NT2/D1 (cell line): Measurements from ENCODE around the gene ARL11.

ENCODE experiments used
- DNase-seq: peaks from one replicate; pipeline ENCODE4 v3.0.0-alpha.2; 2011; ENCODE audit warnings: low read depth, low spot score
- H3K27me3 ChIP-seq: 2 replicates; pipeline ENCODE4 v1.6.0; 2011; ENCODE audit warnings: mild to moderate bottlenecking; ENCODE audit not compliant: insufficient read length, insufficient read depth
- H3K36me3 ChIP-seq: 2 replicates; pipeline ENCODE4 v1.6.1; 2011; ENCODE audit warnings: mild to moderate bottlenecking, low read length, mixed read lengths; ENCODE audit not compliant: insufficient read depth, insufficient read length
- H3K4me1 ChIP-seq: 2 replicates; pipeline ENCODE4 v1.5.1; 2011; ENCODE audit not compliant: insufficient read depth, insufficient read length
- H3K4me3 ChIP-seq: 2 replicates; pipeline ENCODE4 v1.5.1; 2011; ENCODE audit warnings: low read depth; ENCODE audit not compliant: insufficient read length
- H3K9ac ChIP-seq: 2 replicates; pipeline ENCODE4 v1.6.0; 2011; ENCODE audit warnings: low read depth; ENCODE audit not compliant: insufficient read length
- H3K9me3 ChIP-seq: 2 replicates; pipeline ENCODE4 v1.5.1; 2011; ENCODE audit warnings: mild to moderate bottlenecking, low read length; ENCODE audit not compliant: insufficient read depth
- SUZ12 ChIP-seq: IDR thresholded peaks from 2 replicates; pipeline ENCODE4 v1.6.1; 2011; ENCODE audit not compliant: insufficient read length, insufficient read depth; ENCODE audit errors: extremely low read depth
- YY1 ChIP-seq: IDR thresholded peaks from 2 replicates; pipeline ENCODE4 v1.6.1; 2011; ENCODE audit not compliant: insufficient read length, insufficient read depth
- ZNF274 ChIP-seq: IDR thresholded peaks from 2 replicates; pipeline ENCODE4 v1.6.1; 2011; ENCODE audit warnings: mild to moderate bottlenecking, low read depth, low read length

ARL11 gene

DNA sequence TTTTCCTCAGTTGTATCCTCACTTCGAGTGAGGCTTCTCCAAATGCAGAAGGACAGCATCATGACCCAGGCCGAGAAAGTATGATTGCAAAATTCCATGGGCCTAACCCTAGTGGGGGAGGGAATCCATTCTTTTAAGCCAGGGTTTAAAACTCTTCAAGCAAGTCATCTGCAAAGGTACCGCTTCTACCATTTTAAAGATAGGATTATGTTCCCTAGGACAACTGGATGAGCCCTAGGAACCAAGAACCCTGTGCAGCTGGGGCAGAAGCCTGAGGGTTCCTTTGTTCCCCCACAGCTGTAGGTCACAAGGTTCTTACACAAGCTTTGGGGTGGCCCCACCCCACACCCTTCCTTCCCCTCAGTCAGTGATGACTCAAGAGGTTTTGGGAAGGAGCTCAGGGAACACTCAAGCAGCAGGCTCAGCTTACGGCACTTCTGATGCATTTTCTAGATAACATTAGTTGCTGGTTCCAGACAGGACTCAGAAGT, 13.5 kb downstream of the ARL11 start:
- H3K4me1 ChIP-seq, result no peaks in the 10 kb centered on the region
- H3K9ac ChIP-seq, result no peak overlapping the region
- no peak for TF ChIP-seq SUZ12
- TF ChIP-seq YY1, result no peak
- TF ChIP-seq ZNF274, result no peak
- DNase-seq, result no peak
- no peaks in the 10 kb centered on the region for H3K36me3 ChIP-seq
- H3K9me3 ChIP-seq, result no peaks in the 10 kb centered on the region
- no peaks in the 10 kb centered on the region for H3K27me3 ChIP-seq
- H3K4me3 ChIP-seq, result no peak overlapping the region

DNA sequence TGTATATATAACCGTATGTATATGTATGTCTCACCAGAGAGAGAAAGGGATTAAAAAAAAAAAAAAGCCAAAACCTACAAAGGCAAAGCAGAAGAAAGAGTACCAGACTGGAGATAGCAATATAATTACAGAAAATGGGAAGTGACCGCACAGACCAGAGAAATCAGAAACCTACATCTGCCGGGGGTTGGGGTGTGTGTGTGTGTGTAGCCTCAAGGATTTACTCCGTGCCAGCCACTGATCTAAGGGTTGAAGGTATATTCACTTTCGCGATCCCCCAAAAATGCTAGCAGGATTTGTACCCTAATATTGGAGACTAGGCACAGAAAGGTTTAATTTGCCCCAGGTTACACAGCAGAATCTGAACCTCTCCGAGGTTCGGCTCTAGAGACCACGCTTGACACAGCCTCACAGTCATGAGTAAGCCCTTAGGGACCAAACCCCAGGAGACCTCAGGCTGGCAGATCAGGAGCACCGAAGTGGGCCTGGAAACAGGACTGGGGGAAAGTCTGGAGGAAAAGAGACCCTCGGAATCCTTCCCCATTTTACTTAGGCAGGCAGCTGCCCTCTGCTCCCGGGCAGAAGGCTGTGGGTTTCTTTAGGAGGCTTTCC, 14.8 kb downstream of the ARL11 start:
- no peak overlapping the region for H3K4me3 ChIP-seq
- TF ChIP-seq SUZ12 (no peak), ZNF274 (no peak), YY1 (no peak)
- H3K4me1 ChIP-seq, result no peaks in the 10 kb centered on the region
- no peaks in the 10 kb centered on the region for H3K27me3 ChIP-seq
- H3K36me3 ChIP-seq, result no peaks in the 10 kb centered on the region
- no peak overlapping the region for H3K9ac ChIP-seq
- no peak for DNase-seq
- H3K9me3 ChIP-seq, result no peaks in the 10 kb centered on the region

- H3K4me1 ChIP-seq, result no peaks in the 10 kb centered on the region
- no peak overlapping the region for H3K9ac ChIP-seq
- no peak for TF ChIP-seq YY1
- no peak for TF ChIP-seq SUZ12
- no peak for TF ChIP-seq ZNF274
- H3K36me3 ChIP-seq, result no peaks in the 10 kb centered on the region
- H3K27me3 ChIP-seq, result no peaks in the 10 kb centered on the region
- no peak for DNase-seq
- H3K4me3 ChIP-seq, result no peak overlapping the region
- no peaks in the 10 kb centered on the region for H3K9me3 ChIP-seq
Observed at GRCh38 chr13:49645451-49645850, 17.1 kb downstream of the ARL11 start.

DNA sequence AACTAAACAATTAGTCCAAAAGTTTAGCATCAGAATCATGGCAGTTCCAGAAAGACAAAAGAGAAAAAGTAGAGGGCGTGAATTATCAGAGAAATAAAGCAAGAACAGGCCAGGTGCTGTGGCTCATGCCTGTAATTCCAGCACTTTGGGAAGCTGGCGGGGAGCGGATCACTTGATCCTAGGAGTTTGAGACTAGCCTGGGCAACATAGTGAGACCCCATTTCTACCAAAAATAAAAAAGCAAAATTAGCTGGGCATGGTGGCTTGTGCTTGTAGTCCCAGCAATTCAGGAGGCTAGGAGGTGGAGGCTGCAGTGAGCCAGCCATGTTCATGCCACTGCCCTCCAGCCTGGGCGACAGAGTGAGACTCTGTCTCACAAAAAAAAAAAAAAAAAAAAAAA, 18.4 kb downstream of the ARL11 start:
- no peaks in the 10 kb centered on the region for H3K4me1 ChIP-seq
- no peak for TF ChIP-seq ZNF274
- TF ChIP-seq SUZ12, result no peak
- TF ChIP-seq YY1, result no peak
- no peak overlapping the region for H3K9ac ChIP-seq
- H3K27me3 ChIP-seq, result no peaks in the 10 kb centered on the region
- H3K9me3 ChIP-seq, result no peaks in the 10 kb centered on the region
- no peaks in the 10 kb centered on the region for H3K36me3 ChIP-seq
- no peak overlapping the region for H3K4me3 ChIP-seq
- no peak for DNase-seq

DNA sequence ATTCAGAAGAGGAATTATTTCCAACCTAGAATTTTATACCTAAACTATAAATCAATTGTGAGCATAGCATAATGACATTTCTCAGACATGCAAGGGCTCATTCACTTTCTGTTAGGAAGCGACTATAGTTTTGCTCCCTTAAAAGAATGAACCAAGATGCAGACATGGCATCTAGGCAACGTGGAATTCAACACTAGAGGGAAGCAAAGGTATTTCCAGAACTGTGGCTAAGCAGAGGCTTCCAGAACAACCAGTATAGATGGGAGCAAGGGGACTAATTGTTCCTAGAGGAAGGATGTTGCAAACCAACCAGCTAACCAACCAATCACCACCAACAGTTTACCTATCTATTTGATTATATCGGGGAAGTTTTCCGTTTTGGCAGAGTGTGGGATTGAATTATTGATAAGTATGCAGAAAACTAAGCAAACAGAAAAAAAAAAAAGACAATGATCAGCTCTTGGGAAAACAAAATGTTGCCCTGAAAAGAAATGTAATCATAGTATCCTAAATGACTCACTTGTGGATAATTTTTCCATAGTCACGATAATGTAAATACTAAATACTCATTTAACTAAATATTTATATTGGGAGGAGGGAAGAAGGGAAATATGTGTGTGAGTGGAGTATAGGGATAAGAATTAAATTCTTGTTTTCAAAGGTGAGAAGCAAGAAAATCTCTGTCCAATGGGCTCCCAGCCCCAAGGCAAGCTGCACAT, 21.1 kb downstream of the ARL11 start:
- no peaks in the 10 kb centered on the region for H3K36me3 ChIP-seq
- DNase-seq, result no peak
- no peak for TF ChIP-seq SUZ12
- TF ChIP-seq YY1, result no peak
- TF ChIP-seq ZNF274, result no peak

GRCh38 chr13:49649963-49650312, 21.6 kb downstream of the ARL11 start:
- Histone ChIP-seq H3K36me3 (no peaks in the 10 kb centered on the region), H3K9ac (no peak overlapping the region), H3K4me1 (no peaks in the 10 kb centered on the region), H3K4me3 (no peak overlapping the region), H3K9me3 (no peaks in the 10 kb centered on the region), H3K27me3 (no peaks in the 10 kb centered on the region)
- TF ChIP-seq YY1 (no peak), SUZ12 (no peak), ZNF274 (no peak)
- DNase-seq, result no peak

More for the DNA sequence above, 21.1 kb downstream of the ARL11 start:
- Histone ChIP-seq H3K9me3 (no peaks in the 10 kb centered on the region), H3K4me3 (no peak overlapping the region), H3K9ac (no peak overlapping the region), H3K27me3 (no peaks in the 10 kb centered on the region), H3K4me1 (no peaks in the 10 kb centered on the region)

GRCh38 chr13:49651570-49652354, 23.5 kb downstream of the ARL11 start:
- Histone ChIP-seq H3K9me3 (no peaks in the 10 kb centered on the region), H3K9ac (no peak overlapping the region), H3K36me3 (no peaks in the 10 kb centered on the region), H3K4me3 (no peak overlapping the region), H3K27me3 (no peaks in the 10 kb centered on the region), H3K4me1 (no peaks in the 10 kb centered on the region)
- TF ChIP-seq YY1 (no peak), ZNF274 (no peak), SUZ12 (no peak)
- no peak for DNase-seq
